ENCODE measurements around the gene PLA2G4B. TPM values are rescaled to one million over a fixed set of nuclear protein-coding genes. Genes with fewer than 3 reads are reported as not detected.
A peak's percentile ranks its signal among the peaks of the same experiment; 100 is the strongest.

Gene PLA2G4B
- total RNA-seq, 5 donors from 2014 or later (not counting 1 experiment from before 2014, with no cell fraction given): 32.0 to 55.8 (median 44.9) TPM

DNA sequence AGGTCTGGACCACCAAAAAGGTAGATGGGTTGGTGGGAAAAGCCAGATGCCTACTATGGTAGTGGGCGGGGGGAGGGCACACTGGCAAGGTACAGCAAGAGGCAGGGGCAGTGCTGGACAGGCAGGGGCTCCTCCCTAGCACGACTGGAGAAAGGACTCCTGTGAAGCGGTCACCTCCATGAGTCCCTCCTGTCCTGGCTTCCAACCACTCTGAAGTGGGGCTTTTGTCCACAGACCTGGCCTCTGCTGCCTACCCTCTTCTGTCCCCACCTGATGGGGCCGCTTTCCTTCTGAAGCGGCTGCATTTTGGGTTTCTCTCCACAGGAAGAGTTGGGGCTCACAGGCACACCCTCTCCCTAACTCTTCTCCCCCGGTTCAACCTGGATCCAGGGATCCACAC, 57.9 kb downstream of the PLA2G4B start:
- H3K4me3 ChIP-seq (ENCODE audit: control insufficient read depth in 1 of 2, extremely low read depth in 1 of 2, low read length in 1 of 2): no peak overlapping the region
- H3K36me3 ChIP-seq (ENCODE audit: control insufficient read depth in 2 of 2, extremely low read depth in 1 of 2, insufficient read depth in 1 of 2, low read length in 1 of 2): peaks cover 0 to 14% of the 10 kb centered on the region in 2 donors
- no peaks in the 10 kb centered on the region for H3K9me3 ChIP-seq
- peak overlapping the region; percentile 93 for H3K27ac ChIP-seq (ENCODE audit: low read length)
- H3K27me3 ChIP-seq (replicated peaks in 1 of 2; ENCODE audit: control insufficient read depth in 2 of 2, extremely low read depth in 1 of 2, insufficient read depth in 2 of 2, low read length in 1 of 2): no peaks in the 10 kb centered on the region
- H3K4me3 Mint-ChIP-seq: no peak overlapping the region
- ATAC-seq (replicated peaks in 1 of 4) (no peak), DNase-seq (no peak)
- H3K4me1 ChIP-seq (ENCODE audit: control insufficient read depth in 1 of 2, extremely low read depth in 1 of 2, insufficient read depth in 2 of 2, low read length in 2 of 2): peaks cover 22 to 51% of the 10 kb centered on the region in 2 experiments
- WGBS (ENCODE audit: insufficient coverage): 86% methylated on average over 2 of the region's 6 CpGs
- H3K4me1 Mint-ChIP-seq: peaks cover 25 to 50% (median 31%) of the 10 kb centered on the region in 3 donors
- H3K27me3 Mint-ChIP-seq: no peaks in the 10 kb centered on the region
- POLR2A ChIA-PET: no interaction called here
- peaks cover 16% of the 10 kb centered on the region for H3K36me3 Mint-ChIP-seq
- no peaks in the 10 kb centered on the region for H3K9me3 Mint-ChIP-seq
- CTCF ChIA-PET: no interaction called here
- peak overlapping the region; percentile 87 to 94 for H3K27ac Mint-ChIP-seq

DNA sequence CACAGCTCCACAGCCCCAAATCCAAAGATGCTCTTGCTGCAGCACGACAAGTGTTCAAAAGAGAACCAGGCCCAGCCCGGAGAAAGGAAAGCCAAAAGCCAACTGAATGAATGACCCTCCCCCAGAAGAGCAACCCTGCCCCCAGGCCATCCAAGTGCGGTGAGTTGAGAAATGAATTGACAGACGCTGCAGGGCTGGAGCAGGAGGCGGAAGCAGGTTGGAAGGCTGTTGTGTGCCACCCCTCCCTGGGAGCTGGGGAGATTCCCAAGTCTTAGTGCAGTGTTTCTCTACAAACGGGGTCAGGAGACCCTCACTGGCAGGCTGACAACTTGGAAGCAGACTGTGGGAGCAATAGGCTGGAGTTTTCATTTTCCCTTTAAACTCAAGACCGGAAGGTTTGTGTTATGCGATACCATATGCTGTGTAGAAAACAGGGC, 58.7 kb downstream of the PLA2G4B start:
- CTCF ChIA-PET: no interaction called here
- WGBS (ENCODE audit: insufficient coverage): 100% methylated on average over 3 of the region's 8 CpGs
- Histone ChIP-seq H3K36me3 (ENCODE audit: control insufficient read depth in 2 of 2, extremely low read depth in 1 of 2, insufficient read depth in 1 of 2, low read length in 1 of 2) (peaks cover 0 to 14% of the 10 kb centered on the region in 2 donors), H3K4me1 (ENCODE audit: control insufficient read depth in 1 of 2, extremely low read depth in 1 of 2, insufficient read depth in 2 of 2, low read length in 2 of 2) (peaks cover 22 to 43% of the 10 kb centered on the region in 2 experiments), H3K4me3 (ENCODE audit: control insufficient read depth in 1 of 2, extremely low read depth in 1 of 2, low read length in 1 of 2) (no peak overlapping the region), H3K27ac (ENCODE audit: low read length) (no peak overlapping the region), H3K27me3 (replicated peaks in 1 of 2; ENCODE audit: control insufficient read depth in 2 of 2, extremely low read depth in 1 of 2, insufficient read depth in 2 of 2, low read length in 1 of 2) (no peaks in the 10 kb centered on the region), H3K9me3 (no peaks in the 10 kb centered on the region)
- Mint-ChIP-seq H3K4me1 (peaks cover 21 to 46% (median 30%) of the 10 kb centered on the region in 3 donors), H3K36me3 (peaks cover 21% of the 10 kb centered on the region), H3K9me3 (no peaks in the 10 kb centered on the region), H3K4me3 (no peak overlapping the region), H3K27ac (peak overlapping the region; percentile 87 to 94), H3K27me3 (no peaks in the 10 kb centered on the region)
- POLR2A ChIA-PET: no interaction called here
- ATAC-seq (replicated peaks in 1 of 4) (no peak), DNase-seq (no peak)

Other genes with a start within 250 kb of the PLA2G4B start
- gene MGA, start 178.4 kb upstream of the PLA2G4B start, total RNA-seq: 10 to 100 TPM; 49.7 to 58.7 (median 54.7) TPM
- 10 to 100 TPM; 37.0 to 44.8 (median 38.2) TPM for gene MAPKBP1, start 64.4 kb upstream of the PLA2G4B start, total RNA-seq
- gene JMJD7, start 10.8 kb upstream of the PLA2G4B start, total RNA-seq: 10 to 100 TPM; 35.8 to 72.7 (median 45.3) TPM
- gene SPTBN5, start 55.2 kb downstream of the PLA2G4B start, total RNA-seq: 1 to 10 TPM; 1.0 to 4.0 (median 2.2) TPM
- gene EHD4, start 133.7 kb downstream of the PLA2G4B start, total RNA-seq: 10 to 100 TPM; 11.7 to 46.8 (median 16.8) TPM
- gene PLA2G4E, start 182.2 kb downstream of the PLA2G4B start, total RNA-seq: not detected

Data from T-cell (primary cell).